Mucosa of gallbladder (tissue), 1 donor: ENCODE data around the gene HEBP1. TPM values are rescaled to one million over a fixed set of nuclear protein-coding genes. Genes with fewer than 3 reads are reported as not detected.

Experiments used
- DNase-seq: peaks from one replicate; pipeline ENCODE4 v3.0.0-alpha.2; 2020; ENCODE audit warnings: low spot score
- total RNA-seq: library from RNA; stranded (reverse); gene quantifications from one replicate; pipeline ENCODE4 v1.2.1, GENCODE V29; 2021
- donor health status: DM: no; HTN: no; CAD: no.

The HEBP1 gene
- total RNA-seq, 1 donor from 2014 or later, result 90.2 TPM

DNA sequence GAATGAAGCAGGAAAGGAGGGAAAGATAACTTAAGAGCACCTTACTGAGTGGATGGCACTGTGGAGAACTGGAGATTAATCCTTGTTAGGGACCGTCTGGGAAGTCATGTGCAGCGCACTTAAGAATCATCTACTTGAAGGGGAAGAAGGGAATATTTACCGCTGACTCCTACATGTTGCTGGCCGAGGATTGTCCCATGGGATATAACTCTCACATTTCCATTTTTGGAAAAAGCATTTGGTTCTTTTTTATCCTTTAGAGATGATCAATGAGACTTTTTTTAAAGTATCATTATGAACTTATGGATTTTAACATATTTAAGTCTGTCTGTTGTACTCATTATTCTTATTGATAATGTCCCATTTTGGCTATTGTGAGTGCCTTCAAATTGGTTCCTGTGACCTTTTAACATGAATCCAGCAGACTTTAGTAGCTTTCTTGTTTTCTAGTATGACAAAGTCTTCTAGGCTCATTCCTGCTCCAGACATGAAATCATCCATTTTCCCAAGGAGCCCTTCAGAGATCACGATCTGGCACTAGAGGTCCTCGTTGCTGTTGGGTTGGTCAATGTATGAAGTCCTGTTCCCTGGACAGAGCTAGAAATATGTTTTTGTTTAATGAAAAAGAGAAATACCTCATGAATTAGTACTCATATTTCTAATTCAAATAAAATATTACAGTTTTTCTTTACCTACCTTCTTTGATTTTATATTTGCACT is 23.9 kb upstream of the HEBP1 start:
- no peak for DNase-seq

DNA sequence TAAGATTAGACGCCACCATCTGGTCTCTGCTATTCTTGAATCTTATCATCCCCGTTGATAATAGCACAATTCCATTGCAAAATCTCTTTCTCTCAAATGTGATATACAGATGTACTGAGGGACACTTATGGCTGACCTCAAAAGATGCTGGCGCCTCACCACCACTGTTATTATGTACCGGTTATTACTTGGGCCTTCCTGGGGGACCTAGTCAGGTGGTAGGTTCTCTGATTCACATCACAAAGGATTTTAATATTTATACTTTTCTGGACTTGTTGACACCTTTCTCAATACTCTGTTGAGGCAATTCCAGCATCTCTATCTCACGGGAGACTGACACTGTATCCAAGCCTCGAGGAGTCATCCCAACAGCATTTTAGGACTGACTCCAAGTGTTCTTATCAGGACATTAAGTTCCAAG is 22.8 kb upstream of the HEBP1 start:
- no peak for DNase-seq

DNA sequence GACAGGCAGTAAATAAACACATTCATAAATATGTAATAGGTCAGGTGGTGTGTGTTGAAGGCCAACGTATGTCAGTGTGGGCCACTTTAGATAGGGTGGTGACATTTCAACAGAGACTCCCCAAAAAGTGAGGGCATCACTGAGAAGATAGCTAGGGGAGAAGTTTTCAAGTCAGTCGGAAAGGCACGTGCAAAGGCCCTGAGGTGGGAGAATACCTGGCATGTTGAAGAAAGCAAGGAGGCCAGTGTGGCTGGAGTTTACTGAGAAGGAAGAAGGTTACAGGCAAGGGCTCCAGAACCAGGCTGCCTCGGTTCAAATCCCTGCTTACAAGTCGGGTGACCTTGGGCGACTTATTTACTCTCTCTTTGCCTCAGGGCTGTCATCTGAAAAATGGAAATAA is 11.0 kb upstream of the HEBP1 start:
- no peak for DNase-seq

DNA sequence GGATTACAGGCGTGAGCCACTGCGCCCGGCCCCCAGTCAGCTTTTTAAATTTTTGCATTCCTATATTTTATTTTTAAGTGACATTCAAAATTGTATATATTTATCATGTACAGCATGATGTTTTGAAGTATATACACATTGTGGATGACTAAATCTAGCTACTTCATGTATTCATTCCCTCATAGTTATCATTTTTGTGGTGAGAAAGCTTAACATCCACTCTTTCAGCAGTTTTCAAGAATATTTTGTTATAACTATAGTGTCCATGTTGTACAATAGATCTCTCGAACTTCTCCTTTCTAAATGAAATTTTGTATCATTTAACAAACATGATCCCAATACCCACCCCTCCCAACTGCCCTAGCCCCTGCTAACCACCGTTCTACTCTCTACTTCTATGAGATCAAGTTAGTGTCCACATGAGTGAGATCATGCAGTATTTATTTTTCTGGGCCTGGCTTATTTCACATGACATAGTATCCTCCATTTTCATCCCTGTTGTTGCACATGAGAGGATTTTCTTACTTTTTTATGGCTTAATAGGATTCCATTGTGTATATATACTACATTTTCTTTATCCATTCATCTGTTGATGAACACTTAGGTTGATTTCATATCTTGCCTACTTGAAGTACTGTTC is 8.8 kb upstream of the HEBP1 start:
- DNase-seq, result no peak

DNA sequence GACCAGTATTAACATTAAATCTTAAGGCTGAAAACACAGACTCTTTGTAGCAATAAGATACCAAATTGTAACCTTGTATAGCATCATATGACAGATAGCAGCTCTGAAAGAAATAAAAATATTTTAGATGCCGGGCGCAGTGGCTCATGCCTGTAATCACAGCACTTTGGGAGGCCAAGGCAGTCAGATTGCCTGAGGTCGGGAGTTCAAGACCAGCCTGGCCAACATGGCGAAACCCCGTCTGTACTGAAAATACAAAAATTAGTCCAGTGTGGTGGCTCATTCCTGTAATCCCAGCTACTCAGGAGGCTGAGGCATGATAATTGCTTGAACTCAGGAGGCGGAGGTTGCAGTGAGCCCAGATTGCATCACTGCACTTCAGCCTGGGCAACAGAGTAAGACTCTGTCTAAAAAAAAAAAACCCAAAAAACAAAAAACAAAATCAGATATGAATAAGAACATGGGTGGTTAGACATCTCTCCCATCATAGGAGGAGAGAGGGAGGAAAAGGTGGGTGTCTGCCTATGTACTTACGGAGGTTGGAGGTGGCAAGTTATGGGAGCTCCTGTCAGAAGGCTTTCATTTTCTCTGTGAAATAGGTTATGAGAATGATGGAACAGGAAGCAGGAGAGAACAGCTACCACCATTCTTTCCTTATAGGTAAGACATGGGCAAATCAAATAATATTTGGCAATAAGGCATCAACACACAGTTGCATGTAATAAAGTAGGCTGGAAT is 7.6 kb upstream of the HEBP1 start:
- no peak for DNase-seq

DNA sequence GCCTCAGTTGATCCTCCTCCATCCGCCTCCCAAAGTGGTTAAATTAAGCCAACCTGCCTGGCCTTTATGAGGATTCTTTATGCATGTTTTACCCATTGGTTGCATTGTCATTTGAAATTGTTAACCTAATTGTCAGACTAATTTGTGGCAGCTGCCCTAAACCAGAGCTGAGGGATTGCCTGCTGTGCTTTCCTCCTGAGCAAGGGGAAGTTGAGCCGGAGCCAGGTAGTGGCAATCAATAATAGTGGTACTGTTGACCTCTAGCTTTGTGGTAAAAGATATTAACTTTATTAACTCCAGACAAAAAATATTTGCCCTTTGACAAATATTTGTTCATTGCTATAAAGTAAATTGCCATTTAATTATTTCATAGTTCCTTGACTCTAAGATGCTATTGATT is 5.6 kb upstream of the HEBP1 start:
- DNase-seq, result peak; percentile 82

DNA sequence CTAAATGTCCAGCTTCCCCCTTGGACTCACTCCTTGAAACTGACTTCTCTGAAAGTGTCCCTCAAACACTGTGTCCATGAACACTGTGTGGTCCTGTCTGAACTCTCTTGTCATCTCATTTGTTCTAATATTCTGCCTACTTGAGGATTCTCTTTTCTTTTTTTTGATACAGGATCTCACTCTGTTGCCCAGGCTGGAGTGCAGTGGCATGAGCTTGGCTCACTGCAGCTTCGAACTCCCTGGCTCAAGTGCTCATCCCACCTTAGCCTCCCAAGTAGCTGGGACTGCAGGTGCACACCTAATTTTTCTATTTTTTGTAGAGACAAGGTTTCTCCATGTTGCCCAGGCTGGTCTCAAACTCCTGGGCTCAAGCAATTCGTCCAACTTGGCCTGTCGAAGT is 4.9 kb upstream of the HEBP1 start:
- DNase-seq, result no peak

DNA sequence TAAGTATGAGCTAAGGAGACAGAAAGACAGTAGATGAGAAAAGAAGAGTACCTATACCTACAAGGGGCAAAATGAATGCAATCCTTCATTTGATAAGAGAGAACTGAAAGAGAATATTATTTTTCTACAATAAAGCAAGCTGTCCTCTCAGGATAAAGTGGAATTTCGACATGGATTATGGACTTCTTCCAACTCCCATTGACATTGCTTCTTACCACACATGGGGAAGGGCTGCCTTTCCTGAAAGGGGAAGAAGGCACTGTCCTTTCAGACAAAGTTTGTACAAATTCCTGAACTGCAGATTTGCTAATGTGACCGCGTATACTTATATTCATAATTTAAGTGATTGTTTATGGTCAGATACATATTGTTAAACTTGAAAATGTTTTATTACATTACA is 4.3 kb upstream of the HEBP1 start:
- DNase-seq, result no peak

DNA sequence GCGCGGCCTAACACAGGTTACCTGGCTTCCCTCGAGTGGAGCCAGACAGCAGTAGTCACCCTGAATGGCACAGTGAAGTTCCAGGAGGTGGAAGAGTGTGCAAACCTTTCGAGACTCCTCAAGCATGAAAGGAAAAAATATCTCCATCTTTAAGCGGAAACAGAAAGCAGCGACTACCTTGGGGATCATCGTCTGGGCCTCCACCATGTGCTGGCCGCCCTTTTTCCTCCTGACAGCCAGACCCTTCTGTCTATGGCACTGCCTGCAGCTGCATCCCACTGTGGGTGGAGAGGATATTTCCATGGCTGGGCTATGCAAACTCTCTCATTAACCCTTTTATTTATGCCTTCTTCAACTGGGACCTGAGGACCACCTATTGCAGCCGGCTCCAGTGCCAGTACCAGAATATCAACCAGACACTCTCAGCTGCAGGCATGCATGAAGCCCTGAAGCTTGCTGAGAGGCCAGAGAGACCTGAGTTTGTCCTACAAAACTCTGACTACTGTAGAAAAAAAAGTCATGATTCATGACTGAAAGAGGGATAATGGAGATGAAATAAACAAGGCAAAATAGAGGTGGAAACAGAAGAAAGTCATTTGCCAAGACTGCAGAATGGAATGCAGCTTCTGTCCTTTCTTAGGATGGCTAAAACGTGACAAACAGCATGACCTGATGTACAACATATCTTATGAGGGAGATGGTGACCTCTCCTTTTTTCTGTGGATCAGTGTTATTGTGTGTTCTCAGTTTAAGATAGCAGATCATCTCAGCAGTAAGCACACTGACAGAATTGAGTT is 2.4 kb upstream of the HEBP1 start:
- no peak for DNase-seq

DNA sequence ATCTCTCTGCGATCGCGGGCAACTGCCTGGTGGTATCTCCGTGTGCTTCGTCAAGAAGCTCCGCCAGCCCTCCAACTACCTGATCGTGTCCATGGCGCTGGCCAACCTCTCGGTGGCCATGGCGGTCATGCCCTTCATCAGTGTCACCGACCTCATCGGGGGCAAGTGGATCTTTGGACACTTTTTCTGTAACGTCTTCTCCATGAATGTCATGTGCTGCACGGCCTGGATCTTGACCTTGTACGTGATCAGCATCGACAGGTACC is 1.6 kb upstream of the HEBP1 start:
- DNase-seq, result no peak

DNA sequence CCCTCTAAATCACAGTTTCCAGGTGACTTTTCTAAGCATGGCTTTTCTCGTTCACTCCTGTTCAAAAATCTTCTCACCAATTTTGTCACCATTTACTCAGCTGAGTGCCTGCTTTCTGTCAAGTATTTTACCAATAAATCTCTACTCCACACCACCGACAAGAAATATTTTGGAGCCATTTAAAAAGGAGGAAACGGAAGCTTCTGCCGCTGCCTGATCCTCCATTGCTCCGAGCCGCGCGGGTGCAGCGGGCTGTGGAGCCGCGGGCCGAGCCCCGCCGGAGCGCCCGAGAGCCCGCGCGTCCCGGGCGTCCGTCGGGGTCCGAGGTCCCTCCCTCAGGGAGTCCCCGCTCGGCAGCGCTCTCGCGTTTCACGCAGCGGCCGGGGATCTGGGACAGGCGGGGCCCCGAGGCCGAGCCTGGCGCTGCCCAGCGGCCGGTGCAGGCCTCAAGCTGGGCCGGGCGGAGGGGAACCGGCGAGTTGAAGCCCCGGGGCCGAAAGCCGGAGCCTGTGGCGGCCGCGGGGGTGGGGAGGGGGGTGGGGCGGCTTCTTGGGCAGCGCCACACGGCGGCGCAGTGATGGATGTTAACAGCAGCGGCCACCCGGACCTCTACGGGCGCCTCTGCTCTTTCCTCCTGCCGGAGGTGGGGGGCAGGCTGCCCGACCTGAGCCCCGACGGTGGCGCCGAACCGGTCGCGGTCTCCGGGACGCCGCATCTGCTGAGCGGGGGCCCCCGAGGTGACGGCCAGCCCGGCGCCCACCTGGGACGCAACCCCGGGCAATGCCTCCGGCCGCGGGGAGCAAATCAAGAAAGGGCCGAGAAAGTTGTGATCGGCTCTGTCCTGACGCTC is 1.1 kb upstream of the HEBP1 start:
- peak; percentile 26 for DNase-seq

DNA sequence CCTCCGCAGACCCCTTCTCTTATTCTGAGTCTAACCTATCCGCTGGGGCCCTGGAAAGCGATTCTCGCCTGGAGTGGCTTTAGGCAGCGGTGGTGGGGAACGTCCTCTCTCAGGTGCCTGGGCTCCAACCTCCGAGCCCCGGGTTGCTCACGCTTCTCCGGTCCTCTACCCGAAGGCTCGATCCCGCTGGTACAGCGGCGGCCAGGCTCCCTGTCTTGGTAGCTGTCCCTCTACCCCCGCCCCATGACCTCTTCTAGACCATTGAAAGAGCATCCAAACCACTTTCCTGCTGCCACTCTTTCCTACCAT is 505 bp upstream of the HEBP1 start:
- DNase-seq, result no peak

DNA sequence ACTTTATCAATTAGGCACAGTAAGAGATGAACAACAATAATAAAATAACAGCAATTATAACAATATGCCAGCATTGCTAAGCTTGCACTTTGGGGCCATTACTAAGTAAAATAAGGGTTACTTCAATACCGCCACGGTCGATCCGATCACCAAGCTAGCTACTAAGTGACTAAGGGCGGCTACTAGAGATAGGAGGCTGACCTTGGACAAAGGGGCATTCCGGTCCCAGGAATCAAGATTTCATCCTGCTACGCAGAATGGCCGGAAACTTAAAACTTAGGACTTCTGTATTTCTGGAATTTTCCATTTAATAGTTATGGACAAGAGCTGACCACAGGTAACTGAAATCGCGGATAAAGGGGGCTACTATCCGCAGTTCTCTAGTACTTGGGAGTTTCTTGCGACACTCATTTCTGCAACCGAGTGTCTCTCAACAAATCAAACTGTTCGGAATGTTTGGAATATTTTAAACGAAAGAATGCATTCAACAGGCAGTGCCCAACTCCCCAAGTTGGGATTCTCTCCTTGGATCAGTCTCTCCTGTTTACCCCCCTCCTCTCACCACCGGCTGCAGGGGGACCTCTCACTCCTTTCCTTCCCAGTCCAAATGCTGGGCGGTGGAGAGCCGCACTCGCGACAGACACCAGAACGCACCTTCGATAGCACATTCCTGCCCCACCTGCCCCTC is 650 bp downstream of the HEBP1 start:
- peak; percentile 22 for DNase-seq

DNA sequence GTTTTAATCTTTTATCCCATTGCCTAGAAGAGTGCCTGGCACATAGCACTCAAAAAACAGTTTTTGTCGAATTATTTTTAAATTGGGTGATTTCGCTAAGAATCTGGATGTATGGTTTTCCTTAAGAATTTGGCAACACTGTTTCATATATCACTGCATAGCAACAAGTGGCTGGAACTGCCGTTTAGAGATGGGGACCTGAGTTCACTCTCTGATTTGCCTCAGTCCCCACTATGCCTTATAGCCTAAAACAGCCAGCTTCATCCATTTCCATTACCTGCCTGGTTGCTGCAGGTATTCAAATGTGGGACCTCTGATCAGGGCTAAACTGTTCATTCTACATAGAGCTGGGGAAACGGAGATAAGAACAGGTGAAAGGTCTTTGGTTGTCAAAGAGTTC is 1.8 kb downstream of the HEBP1 start:
- DNase-seq, result no peak

DNA sequence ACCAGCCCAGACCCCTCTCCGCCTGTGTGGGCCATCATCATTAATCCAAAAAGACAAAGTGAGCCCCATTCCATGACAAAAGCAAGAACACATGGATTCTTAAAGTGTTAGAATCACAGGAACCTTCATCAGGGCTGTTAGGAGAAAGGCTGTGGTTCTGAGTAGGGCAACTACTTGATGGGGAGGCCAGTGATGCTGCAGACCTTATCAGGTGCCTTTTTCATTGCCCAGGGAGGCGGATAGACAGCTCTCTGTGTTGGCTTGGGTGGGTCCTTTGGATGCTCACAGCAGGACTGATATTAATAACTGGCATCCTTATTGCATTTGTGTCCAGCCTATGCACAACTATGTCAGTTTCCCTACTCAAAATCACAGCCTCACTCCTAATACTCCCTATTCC is 2.3 kb downstream of the HEBP1 start:
- no peak for DNase-seq

DNA sequence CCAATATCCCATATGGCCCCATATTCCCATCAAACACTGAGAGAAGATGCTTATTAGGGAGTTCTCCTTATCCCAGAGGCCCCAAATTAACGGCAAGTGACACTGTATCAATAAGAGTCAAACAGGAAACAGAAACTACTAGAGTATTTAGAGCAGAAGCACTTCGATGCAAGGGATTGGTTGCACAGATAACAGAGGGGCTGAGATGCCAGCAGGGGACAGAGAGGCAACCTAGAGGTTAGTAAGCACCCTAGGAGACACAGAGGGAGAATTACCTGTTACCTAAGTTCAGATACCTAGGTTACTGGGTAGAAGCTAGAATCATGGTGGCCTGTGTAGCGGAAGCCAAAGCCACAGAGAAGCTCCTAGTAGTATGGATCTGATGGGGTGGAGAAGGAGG is 2.9 kb downstream of the HEBP1 start:
- DNase-seq, result no peak

DNA sequence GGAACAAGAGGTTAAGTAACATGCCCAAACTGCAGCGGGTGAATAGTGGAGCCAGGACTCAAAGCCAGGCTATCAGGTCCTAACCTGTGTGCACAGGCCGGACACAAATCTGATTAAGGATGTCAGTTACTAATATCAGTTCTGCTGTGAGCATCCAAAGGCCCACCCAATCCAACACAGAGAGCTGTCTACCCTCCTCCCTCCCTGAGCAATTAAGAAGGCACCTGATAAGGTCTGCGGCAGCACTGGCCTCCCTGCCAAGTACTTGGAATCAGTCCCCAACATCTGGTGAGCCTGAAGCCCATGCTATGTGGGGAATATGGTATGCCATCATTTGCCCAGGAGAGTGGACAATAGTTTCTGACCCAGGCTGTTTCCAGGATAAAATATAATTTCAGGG is 3.9 kb downstream of the HEBP1 start:
- no peak for DNase-seq

DNA sequence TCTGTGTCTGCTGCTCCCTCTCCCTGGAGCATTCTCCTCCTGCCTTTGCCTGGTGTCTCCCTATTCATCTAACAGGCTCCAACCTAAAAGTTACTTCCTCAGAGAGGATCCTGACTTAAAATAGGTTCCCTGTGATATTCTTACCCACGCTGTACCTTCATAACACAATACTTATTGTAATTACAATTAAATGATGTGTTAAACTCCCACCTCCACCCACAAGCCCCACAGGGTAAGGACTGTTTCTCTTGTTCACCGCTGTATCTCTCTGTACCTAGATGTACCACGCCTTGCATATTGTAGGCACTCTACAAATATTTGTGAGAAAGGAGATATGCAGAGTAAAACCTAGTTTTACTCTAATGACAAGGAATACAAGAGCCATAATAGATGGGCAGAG is 5.0 kb downstream of the HEBP1 start:
- DNase-seq, result no peak

DNA sequence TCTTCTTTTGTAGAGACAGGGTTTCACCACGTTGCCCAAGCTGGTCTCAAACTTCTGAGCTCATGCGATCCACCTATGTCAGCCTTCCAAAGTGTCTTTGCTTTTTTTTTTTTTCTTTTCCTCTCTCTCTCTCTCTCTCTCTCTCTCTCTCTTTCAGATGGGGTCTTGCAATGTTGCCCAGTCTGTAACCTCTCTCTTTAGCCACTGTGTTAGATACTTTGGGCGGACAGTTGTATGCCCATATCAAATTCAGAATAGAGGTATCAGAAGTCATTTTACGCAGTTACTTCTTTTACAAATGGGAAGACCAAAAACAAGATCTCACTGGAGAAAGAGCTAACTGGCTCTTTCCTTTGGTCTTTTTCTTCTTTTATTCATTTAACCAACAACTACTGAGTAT is 6.7 kb downstream of the HEBP1 start:
- DNase-seq, result no peak

DNA sequence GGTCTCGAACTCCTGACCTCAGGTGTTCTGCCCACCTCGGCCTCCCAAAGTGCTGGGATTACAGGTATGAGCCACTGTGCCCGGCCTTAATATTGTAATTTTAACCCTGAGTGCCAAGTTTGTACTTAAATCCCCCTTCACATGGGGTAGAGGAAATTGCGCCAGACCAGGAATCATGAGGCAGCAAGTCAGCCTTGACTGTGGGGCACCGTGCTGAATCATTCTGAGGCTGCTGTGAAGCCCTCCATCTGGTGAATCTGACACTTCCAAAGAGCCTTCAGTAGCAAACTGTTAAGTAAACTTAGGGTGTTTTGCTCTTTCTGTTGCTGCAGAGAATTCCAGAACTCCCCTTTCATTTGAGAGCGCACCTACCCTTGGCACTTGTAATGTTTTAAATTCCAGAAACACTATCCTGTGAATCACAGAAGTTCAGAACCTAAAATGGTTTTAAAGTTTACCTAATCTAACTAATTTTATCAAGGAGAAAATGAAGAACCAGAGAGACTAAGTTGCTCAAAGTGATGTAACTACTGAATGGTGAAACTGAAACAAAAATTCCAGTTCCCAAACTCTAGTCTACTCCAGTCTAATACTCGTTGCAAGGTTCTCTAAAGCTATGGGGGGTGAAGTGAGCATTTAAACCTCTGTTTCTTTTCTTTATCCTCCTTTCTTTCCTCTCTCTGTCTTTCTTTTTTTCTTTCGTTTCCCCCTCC is 7.5 kb downstream of the HEBP1 start:
- peak; percentile 22 for DNase-seq
